ENCODE measurements around the gene LOXL3.

LOXL3 gene

GRCh38 chr2:74551942-74552913 lies 1.5 kb downstream of the LOXL3 start:
- no peak for DNase-seq (ENCODE audit: low read depth in 2 of 2, low spot score in 1 of 2)

- DNase-seq (ENCODE audit: low read depth in 2 of 2, low spot score in 1 of 2), result no peak
These were observed 2.2 kb downstream of the LOXL3 start for GRCh38 chr2:74551530-74551929.

- no peak for DNase-seq (ENCODE audit: low read depth in 2 of 2, low spot score in 1 of 2)
These were observed 3.5 kb downstream of the LOXL3 start for GRCh38 chr2:74550231-74550630.

GRCh38 chr2:74548900-74549826 lies 4.6 kb downstream of the LOXL3 start:
- DNase-seq (ENCODE audit: low read depth in 2 of 2, low spot score in 1 of 2), result no peak

GRCh38 chr2:74548285-74548899 lies 5.3 kb downstream of the LOXL3 start:
- DNase-seq (ENCODE audit: low read depth in 2 of 2, low spot score in 1 of 2), result no peak

GRCh38 chr2:74546004-74546403 lies 7.7 kb downstream of the LOXL3 start:
- no peak for DNase-seq (ENCODE audit: low read depth in 2 of 2, low spot score in 1 of 2)

- DNase-seq (ENCODE audit: low read depth in 2 of 2, low spot score in 1 of 2), result no peak
These were observed 9.1 kb downstream of the LOXL3 start for GRCh38 chr2:74544634-74545033.

- no peak for DNase-seq (ENCODE audit: low read depth in 2 of 2, low spot score in 1 of 2)
These were observed 10.8 kb downstream of the LOXL3 start for GRCh38 chr2:74542978-74543377.

- no peak for DNase-seq (ENCODE audit: low read depth in 2 of 2, low spot score in 1 of 2)
These were observed 13.5 kb downstream of the LOXL3 start for GRCh38 chr2:74540291-74540690.

GRCh38 chr2:74538881-74539339 lies 14.8 kb downstream of the LOXL3 start:
- no peak for DNase-seq (ENCODE audit: low read depth in 2 of 2, low spot score in 1 of 2)

GRCh38 chr2:74537140-74537539 lies 16.6 kb downstream of the LOXL3 start:
- DNase-seq (ENCODE audit: low read depth in 2 of 2, low spot score in 1 of 2), result no peak

GRCh38 chr2:74536166-74536950 lies 17.4 kb downstream of the LOXL3 start:
- no peak for DNase-seq (ENCODE audit: low read depth in 2 of 2, low spot score in 1 of 2)

GRCh38 chr2:74535440-74535965 lies 18.2 kb downstream of the LOXL3 start:
- DNase-seq (ENCODE audit: low read depth in 2 of 2, low spot score in 1 of 2), result no peak

- DNase-seq (ENCODE audit: low read depth in 2 of 2, low spot score in 1 of 2), result no peak
These were observed 19.3 kb downstream of the LOXL3 start for GRCh38 chr2:74534411-74534810.

- DNase-seq (ENCODE audit: low read depth in 2 of 2, low spot score in 1 of 2), result no peak
These were observed 20.3 kb downstream of the LOXL3 start for GRCh38 chr2:74533464-74533863.

- no peak for DNase-seq (ENCODE audit: low read depth in 2 of 2, low spot score in 1 of 2)
These were observed 21.5 kb downstream of the LOXL3 start for GRCh38 chr2:74532222-74532621.

GRCh38 chr2:74531666-74532065 lies 22.1 kb downstream of the LOXL3 start:
- no peak for DNase-seq (ENCODE audit: low read depth in 2 of 2, low spot score in 1 of 2)

- no peak for DNase-seq (ENCODE audit: low read depth in 2 of 2, low spot score in 1 of 2)
These were observed 23.2 kb downstream of the LOXL3 start for GRCh38 chr2:74530239-74531187.

Data from stimulated activated CD8-positive, alpha-beta memory T cell treated with anti-CD3 and anti-CD28 coated beads, Interleukin-4, amount 100 ng/mL, for 4 hours (primary cell).